CD4-positive, alpha-beta T cell treated with Interleukin-17A for 1 hour (primary cell): ENCODE measurements around the gene PROX2.

Source experiments
- DNase-seq: peaks from one replicate; pipeline ENCODE4 v3.0.0-alpha.2; 2020

PROX2 gene

DNA sequence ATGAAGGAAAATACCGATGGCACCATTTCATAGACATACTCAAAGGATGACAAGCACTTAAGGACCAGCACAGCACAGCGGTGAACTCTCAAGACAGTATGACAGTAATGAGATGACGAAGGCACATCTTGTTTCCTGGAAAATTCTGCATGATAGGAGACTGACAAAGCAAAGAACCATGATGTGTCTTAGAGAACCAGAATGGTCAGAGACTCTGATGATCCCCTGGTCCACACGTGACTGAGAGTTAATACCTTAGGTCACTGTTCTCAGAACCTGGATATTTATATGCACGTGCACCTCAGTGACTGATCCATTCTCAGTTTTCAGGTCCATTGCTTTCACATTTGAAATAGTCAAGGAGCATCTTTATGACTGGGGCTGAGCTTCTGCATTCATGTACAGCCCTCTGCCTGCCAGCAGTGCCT, 35.3 kb downstream of the PROX2 start:
- DNase-seq, result no peak

DNA sequence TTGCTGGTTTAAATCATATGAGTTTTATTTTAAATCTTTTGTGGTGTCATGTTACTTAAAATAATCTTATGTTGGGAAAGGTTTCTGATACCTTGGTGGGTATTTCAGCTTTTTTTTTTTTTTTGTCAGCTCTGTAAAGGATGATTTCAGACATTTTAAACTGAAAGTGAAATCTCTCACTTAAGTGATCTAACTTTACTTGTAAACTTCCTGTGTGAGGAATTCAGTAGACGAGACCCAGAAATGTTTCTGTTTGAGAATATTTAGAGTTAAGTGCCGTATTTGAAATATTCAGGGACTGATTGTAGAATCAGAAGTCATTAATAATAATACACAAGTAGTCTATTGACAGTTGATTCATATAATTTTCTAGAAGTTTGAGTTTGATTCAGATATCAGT, 37.8 kb downstream of the PROX2 start:
- peak; percentile 66 for DNase-seq

DNA sequence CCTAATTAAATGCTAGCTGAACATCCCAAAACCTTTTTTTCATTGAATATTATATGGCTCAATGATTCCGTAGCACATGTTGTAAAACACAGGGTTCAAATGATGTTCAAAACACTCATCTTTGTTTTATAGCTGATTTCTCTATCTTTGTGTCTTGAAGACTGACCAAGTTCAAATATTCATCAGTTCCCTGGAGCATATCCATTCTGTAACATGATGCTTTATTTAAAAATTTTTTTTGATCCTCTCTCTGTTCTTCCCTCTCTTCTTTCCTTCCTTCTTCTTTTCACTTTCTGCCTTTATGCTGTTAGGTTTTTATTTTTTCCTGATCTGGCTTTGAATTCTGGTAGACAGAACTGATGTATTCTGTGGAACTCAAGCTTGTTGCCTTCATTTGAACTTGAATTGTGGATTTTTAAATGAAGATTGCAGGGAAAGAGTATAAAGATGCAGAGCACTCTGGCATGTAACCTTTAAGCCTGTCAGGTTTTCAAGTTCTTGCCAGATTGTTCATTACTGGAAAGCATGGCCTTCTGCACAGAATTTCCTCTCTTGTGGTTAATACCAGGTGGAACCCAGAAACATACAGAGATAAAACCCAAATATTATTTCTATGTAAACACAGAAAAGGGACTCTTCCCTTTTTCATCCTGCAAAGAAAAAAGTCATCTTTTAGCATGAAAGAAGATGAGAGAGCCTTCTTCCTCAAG, 39.5 kb downstream of the PROX2 start:
- DNase-seq, result peak; percentile 7

DNA sequence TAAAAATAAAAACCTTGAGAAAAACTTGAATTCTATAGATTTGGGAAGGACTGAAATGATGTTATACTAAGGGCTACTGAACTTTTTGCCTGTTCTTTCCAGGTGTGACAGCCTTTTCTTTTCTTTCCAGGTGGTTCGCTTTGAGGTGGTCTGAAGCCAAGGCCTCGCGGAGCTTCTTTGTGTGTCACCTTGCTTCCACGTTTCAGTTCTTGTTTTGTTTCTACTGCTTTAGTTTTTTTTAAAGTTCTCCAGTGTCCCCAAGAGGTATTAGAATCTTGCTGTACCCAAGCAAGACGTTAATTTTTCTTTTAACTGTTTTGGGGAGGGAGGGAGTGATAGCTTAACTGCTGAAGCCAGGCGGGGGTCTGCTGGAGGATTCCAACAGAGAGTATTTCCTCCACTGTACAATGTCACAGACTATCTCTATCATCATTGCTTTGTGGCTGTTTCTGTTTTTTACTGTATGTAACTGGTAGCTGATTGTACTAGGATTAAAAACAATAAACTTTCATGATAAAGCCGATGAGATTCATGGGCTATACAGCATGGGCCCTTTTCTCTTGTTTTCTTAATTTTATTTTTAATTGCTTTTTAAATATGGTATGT, 40.2 kb downstream of the PROX2 start:
- DNase-seq, result peak; percentile 13

DNA sequence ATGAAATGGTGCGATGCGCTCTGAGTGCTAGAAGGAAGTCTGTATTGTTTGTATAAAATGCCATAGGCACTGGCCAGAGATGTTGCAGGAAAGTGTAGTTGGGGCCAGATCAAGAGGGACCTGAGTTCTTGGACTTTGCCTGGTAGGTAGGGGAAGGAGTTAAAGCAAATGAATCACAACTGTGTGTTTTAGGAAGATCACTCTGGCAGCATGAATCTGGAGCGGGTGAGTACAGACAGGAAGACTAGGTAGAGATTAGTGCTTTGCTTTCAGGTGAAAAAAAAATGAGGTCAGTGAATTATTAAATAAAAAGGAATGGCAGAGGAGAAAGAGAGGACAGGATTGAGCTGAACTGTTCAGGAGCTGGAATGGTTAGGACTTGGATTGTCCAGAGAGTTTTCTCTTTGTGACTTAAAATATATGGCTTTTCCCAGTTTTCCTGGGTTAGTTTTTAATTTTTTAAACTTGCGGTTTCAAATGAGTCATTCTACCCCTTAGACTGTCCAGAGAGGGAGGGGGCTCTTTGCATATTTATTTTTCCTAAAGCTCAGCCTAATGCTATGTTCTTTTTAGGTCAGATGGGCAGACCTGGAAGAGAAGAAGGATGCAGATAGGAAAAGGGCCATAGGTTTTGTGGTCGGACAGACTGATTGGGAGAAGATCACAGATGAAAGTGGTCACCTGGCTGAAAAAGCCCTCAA, 41.1 kb downstream of the PROX2 start:
- DNase-seq, result no peak

DNA sequence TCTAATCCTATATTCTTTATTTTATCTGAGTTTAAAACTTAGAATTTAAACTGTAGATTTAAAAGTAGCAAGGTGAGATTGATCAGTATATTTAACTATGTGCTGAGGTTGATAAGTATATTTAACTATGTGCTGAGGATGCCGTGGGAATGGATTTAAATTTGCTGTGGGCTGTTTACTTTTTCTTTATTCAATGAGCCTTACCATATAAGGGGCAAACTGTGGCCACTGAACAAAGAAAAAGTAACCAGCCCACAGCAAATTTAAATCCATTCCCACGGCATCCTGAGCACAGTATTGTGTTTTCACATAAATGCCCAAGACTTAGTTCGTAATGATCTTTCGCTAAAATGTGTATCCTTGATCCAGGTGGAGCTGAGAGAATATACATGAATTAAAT, 43.1 kb downstream of the PROX2 start:
- no peak for DNase-seq

DNA sequence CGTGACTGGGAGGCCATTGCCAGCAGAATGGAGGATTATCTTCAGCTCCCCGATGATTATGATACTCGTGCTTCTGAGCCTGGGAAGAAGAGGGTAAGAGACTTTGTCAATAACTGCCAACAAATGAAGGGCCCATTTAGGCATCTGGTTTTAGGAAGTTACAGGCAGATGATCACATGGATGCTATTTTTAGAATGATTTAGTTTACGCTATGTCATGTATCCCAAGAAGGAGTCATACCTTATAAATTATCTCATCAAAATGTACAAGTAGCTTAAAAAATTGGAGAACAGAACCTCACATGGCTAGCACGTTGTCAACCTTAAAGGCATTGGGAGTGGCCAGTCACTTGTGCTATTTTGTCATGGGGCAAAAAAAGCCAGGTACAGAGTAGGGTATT, 46.7 kb downstream of the PROX2 start:
- no peak for DNase-seq

DNA sequence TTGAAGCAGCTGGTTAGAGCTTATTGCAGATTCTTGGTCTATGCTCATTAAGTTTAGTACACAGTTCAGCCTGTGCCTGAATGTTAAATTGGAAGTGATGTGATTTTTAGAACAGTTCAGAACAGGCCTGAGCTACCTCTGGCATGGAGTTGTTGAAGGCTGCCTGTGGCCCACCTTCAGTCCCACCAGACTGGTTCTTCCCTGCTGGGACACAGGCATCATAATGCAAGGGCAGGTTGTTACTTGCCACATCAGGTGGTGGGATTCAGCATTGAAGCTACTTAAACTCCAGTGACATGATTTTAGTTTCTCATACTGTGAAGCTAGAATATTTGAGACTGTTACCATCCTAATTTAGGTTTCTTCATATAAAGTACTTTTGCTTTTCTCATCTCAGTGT, 49.4 kb downstream of the PROX2 start:
- DNase-seq, result no peak
